Jurkat, Clone E6-1 (cell line): ENCODE results near the gene TOR1AIP2. TPM values are rescaled to one million over a fixed set of nuclear protein-coding genes. Genes with fewer than 3 reads are reported as not detected.

Experiments
- DNase-seq: peaks from one replicate; pipeline ENCODE4 v3.0.0-alpha.2; 2011; ENCODE audit warnings: low read depth, low spot score
- H3K4me3 ChIP-seq: 2 replicates; pipeline ENCODE4 v1.5.1; 2011; ENCODE audit warnings: mild to moderate bottlenecking, low read length, control low read depth, moderate library complexity
- polyA plus RNA-seq: library from polyadenylated mRNA; unstranded; fragments of >200 nt; gene quantifications from one replicate; pipeline ENCODE4 v1.2.1, GENCODE V29; 2012; ENCODE audit warnings: missing spikeins; ENCODE audit not compliant: insufficient read length, insufficient read depth

The TOR1AIP2 gene
- polyA plus RNA-seq, result 13.7 TPM

GRCh38 chr1:179877586-179878265 is at the start of gene TOR1AIP2:
TOR1AIP2 (minus strand) TSS chr1:179877803; CDS start chr1:179852665, 25,138 bp downstream.
- DNase-seq, result peak; percentile 75
- H3K4me3 ChIP-seq, result peak within 1 kb of the TSS; percentile 82

GRCh38 chr1:179926850-179927205 is 49.2 kb upstream of the TOR1AIP2 start:
- DNase-seq, result no peak
- H3K4me3 ChIP-seq, result no peak overlapping the region

- H3K4me3 ChIP-seq, result no peak overlapping the region
- no peak for DNase-seq
Measured at GRCh38 chr1:179925922-179926849, 48.6 kb upstream of the TOR1AIP2 start.

- DNase-seq, result no peak
- no peak overlapping the region for H3K4me3 ChIP-seq
Measured at GRCh38 chr1:179925302-179925701, 47.7 kb upstream of the TOR1AIP2 start.

- no peak overlapping the region for H3K4me3 ChIP-seq
- DNase-seq, result no peak
Measured at GRCh38 chr1:179924268-179924667, 46.7 kb upstream of the TOR1AIP2 start.

- no peak for DNase-seq
- no peak overlapping the region for H3K4me3 ChIP-seq
Measured at GRCh38 chr1:179923029-179923428, 45.4 kb upstream of the TOR1AIP2 start.

GRCh38 chr1:179921981-179922872 is 44.6 kb upstream of the TOR1AIP2 start:
- H3K4me3 ChIP-seq, result no peak overlapping the region

GRCh38 chr1:179921472-179921871 is 43.9 kb upstream of the TOR1AIP2 start:
- DNase-seq, result no peak

More at GRCh38 chr1:179921981-179922872, 44.6 kb upstream of the TOR1AIP2 start:
- no peak for DNase-seq

GRCh38 chr1:179917601-179918429 is 40.2 kb upstream of the TOR1AIP2 start:
- no peak overlapping the region for H3K4me3 ChIP-seq
- DNase-seq, result no peak

More at GRCh38 chr1:179921472-179921871, 43.9 kb upstream of the TOR1AIP2 start:
- H3K4me3 ChIP-seq, result no peak overlapping the region

GRCh38 chr1:179911812-179912211 is 34.2 kb upstream of the TOR1AIP2 start:
- no peak overlapping the region for H3K4me3 ChIP-seq
- DNase-seq, result no peak

GRCh38 chr1:179910934-179911333 is 33.3 kb upstream of the TOR1AIP2 start:
- H3K4me3 ChIP-seq, result no peak overlapping the region
- DNase-seq, result no peak

- DNase-seq, result no peak
Measured at GRCh38 chr1:179889589-179889988, 12.0 kb upstream of the TOR1AIP2 start.

GRCh38 chr1:179888071-179888470 is 10.5 kb upstream of the TOR1AIP2 start:
- DNase-seq, result no peak
- H3K4me3 ChIP-seq, result no peak overlapping the region

More at GRCh38 chr1:179889589-179889988, 12.0 kb upstream of the TOR1AIP2 start:
- H3K4me3 ChIP-seq, result no peak overlapping the region

- H3K4me3 ChIP-seq, result peak overlapping the region; percentile 92
- DNase-seq, result peak; percentile 32
Measured at GRCh38 chr1:179883745-179884138, 6.1 kb upstream of the TOR1AIP2 start.

- peak overlapping the region; percentile 92 for H3K4me3 ChIP-seq
- peak; percentile 49 for DNase-seq
Measured at GRCh38 chr1:179883040-179883744, 5.6 kb upstream of the TOR1AIP2 start.

- peak within 1 kb of the TSS; percentile 92 for H3K4me3 ChIP-seq
- peak; percentile 94 for DNase-seq
Measured at GRCh38 chr1:179882253-179883039, 4.8 kb upstream of the TOR1AIP2 start, which contains the start of gene TOR1AIP1. TOR1AIP1 (plus strand) TSS chr1:179882285; CDS start chr1:179882503, 218 bp downstream.
